K562 (cell line): ENCODE results near the gene ZEB2. TPM values are rescaled to one million over a fixed set of nuclear protein-coding genes. Genes with fewer than 3 reads are reported as not detected.

Source experiments
- AFF4 ChIP-seq: sonication (generic); formaldehyde crosslinking; IDR thresholded peaks from 2 replicates; pipeline ENCODE4 v1.8.0; 2023; ENCODE audit warnings: mild to moderate bottlenecking, missing genetic modification reagents
- CHD4 ChIP-seq: fragments of 200-600 bp; sonication (generic); IDR thresholded peaks from 3 replicates; pipeline ENCODE4 v1.6.1; 2012; ENCODE audit warnings: low read depth, mild to moderate bottlenecking, mixed read lengths, low read length, inconsistent platforms; ENCODE audit not compliant: insufficient read depth, insufficient replicate concordance, poor library complexity, severe bottlenecking
- ETV5 ChIP-seq: sonication (generic); formaldehyde crosslinking; IDR thresholded peaks from 2 replicates; pipeline ENCODE4 v1.4.0; 2020; ENCODE audit warnings: low read depth, mild to moderate bottlenecking, missing genetic modification reagents
- HNRNPH1 ChIP-seq: fragments of 200-400 bp; formaldehyde crosslinking; optimal IDR thresholded peaks from 2 replicates; pipeline ENCODE3; 2017; ENCODE audit warnings: low read depth, mild to moderate bottlenecking, low read length, moderate library complexity
- KAT7 ChIP-seq: sonication (generic); formaldehyde crosslinking; IDR thresholded peaks from 2 replicates; pipeline ENCODE4 v1.8.0; 2022; ENCODE audit warnings: missing genetic modification reagents, mild to moderate bottlenecking, borderline replicate concordance
- KDM5B ChIP-seq: fragments of 200-600 bp; sonication (generic); IDR thresholded peaks from 2 replicates; pipeline ENCODE4 v1.6.1; 2012; ENCODE audit warnings: low read depth, mild to moderate bottlenecking, moderate library complexity, low read length, control low read depth, inconsistent platforms; ENCODE audit not compliant: insufficient replicate concordance
- PCBP1 ChIP-seq: fragments of 200-400 bp; formaldehyde crosslinking; IDR thresholded peaks from 2 replicates; pipeline ENCODE4 v1.6.1; 2018; ENCODE audit warnings: mild to moderate bottlenecking, low read depth, low read length; ENCODE audit not compliant: poor library complexity, severe bottlenecking
- POLR2A ChIP-seq: fragments of 450-650 bp; conservative IDR thresholded peaks from 2 replicates; pipeline ENCODE4 v1.6.1; 2016
- REST ChIP-seq, 2 experiments: fragments of 450-650 bp; formaldehyde crosslinking in 1 of 2; IDR thresholded peaks; 2 replicates each; pipeline versions ENCODE4 v1.4.0 to v1.6.1; 2014 to 2020; ENCODE audit warnings: mild to moderate bottlenecking in 2 of 2, borderline replicate concordance in 1 of 2, low read depth in 1 of 2
- SIRT6 ChIP-seq: IDR thresholded peaks from one replicate; pipeline ENCODE4 v1.6.1; 2012; ENCODE audit warnings: low read depth, mild to moderate bottlenecking, control low read depth, inconsistent platforms, low read length, moderate library complexity
- ZBTB9 ChIP-seq: fragments of 450-650 bp; formaldehyde crosslinking; IDR thresholded peaks from 2 replicates; pipeline ENCODE4 v1.4.0; 2020; ENCODE audit warnings: mild to moderate bottlenecking, moderate library complexity
- ZNF408 ChIP-seq: fragments of 250-450 bp; sonication (Bioruptor Pico); IDR thresholded peaks from 2 replicates; pipeline ENCODE4 v1.4.0; 2020; ENCODE audit warnings: low read depth, mild to moderate bottlenecking, moderate library complexity
- polyA plus RNA-seq, 8 experiments: library from polyadenylated mRNA; depleted of rRNA in 4 of 8; stranded (reverse) in 5 of 8; unstranded in 3 of 8; fragments of >200 nt; fragmentation: Nextera tagmentation in 2 of 8; fragmentation: Illumina TruSeq in 1 of 8; extraction: Ambion mirVana in 2 of 8; extraction: Trizol in 1 of 8; gene quantifications; 2 replicates each; pipeline versions ENCODE4 v1.2.1 to v1.2.3, GENCODE V29; 2011 to 2014; ENCODE audit warnings: inconsistent platforms in 1 of 8, missing spikeins in 1 of 8
- total RNA-seq, 7 experiments: library from RNA; depleted of rRNA in 6 of 7; stranded (reverse); fragments of >200 nt in 6 of 7; fragmentation: Illumina TruSeq in 2 of 7; extraction: Trizol in 2 of 7; gene quantifications; 2 replicates each; pipeline versions ENCODE4 v1.2.1 to v1.2.3, GENCODE V29; 2011 to 2021; ENCODE audit warnings: low replicate concordance in 1 of 7

The ZEB2 gene
- total and polyA plus RNA-seq, 9 of the 15 experiments (the other 6 are each of a cell fraction or from before 2014, with no cell fraction given), result 15.1 to 113 (median 72.3) TPM

- TF ChIP-seq AFF4 (CRISPR knock-in tag) (peak; percentile 36; the same call in 1 of the 2 replicates), ZBTB9 (CRISPR knock-in tag) (peak; percentile 24; the same call in 1 of the 2 replicates), ETV5 (CRISPR knock-in tag) (no peak), CHD4 (no peak), POLR2A (peak; percentile 33; the same call in 1 of the 2 replicates), KDM5B (peak; percentile 4), KAT7 (CRISPR knock-in tag) (peak; percentile 91), SIRT6 (no peak), PCBP1 (peak; percentile 36), REST (IDR thresholded peaks at IDR 0.05; ENCODE audit: borderline replicate concordance) (no peak), REST (CRISPR knock-in tag; IDR thresholded peaks at IDR 0.05; ENCODE audit: low read depth) (0 out of 2 replicates have a peak, but pooled peaks have one; percentile 32), HNRNPH1 (no peak), ZNF408 (CRISPR knock-in tag) (no peak)
Observed at GRCh38 chr2:144515696-144516410, 4.1 kb downstream of the ZEB2 start (continued).
